Prostate gland (tissue), 2 donors: Measurements from ENCODE around the gene RALA.

ENCODE experiments used
- CTCF ChIP-seq, 4 experiments: fragments of 200-600 bp in 2 of 4; fragments of 450-650 bp in 2 of 4; sonication (generic) in 2 of 4; IDR thresholded peaks; 1 replicate in 3 of 4; 2 replicates in 1 of 4; pipeline ENCODE4 v1.5.1; 2016 to 2019; ENCODE audit warnings: antibody characterized with exemption in 4 of 4, mild to moderate bottlenecking in 2 of 4, moderate library complexity in 2 of 4
- POLR2A ChIP-seq: fragments of 450-650 bp; IDR thresholded peaks from one replicate; pipeline ENCODE4 v1.6.1; 2016; ENCODE audit warnings: antibody characterized with exemption, mild to moderate bottlenecking
- POLR2AphosphoS5 ChIP-seq: sonication (generic); formaldehyde crosslinking; IDR thresholded peaks from one replicate; pipeline ENCODE4 v1.6.1; 2017; ENCODE audit warnings: antibody characterized with exemption

DNA sequence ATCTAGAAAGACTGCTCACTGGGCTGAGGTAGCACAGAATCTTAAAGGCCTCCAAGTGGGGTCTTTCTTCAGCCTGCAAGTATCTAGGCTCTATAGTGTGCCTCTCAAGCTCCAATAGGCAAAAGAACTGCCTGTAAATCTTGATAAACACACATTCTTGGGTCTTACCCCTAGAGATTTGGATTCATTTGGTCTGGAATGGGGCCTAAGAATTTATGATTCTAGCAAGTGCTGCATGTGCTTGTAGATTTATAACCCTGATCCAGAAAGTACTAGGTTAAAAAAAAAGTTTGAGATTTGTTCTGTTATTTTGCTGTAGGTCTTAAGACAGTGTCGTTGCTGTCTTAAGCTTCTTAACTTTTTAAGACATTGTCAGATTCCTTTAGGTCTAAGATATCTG lies 74.1 kb downstream of the RALA start:
- TF ChIP-seq CTCF (IDR thresholded peaks at IDR 0.05) (no peak), POLR2A (no peak), POLR2AphosphoS5 (no peak)
